HS-5 (cell line): ENCODE measurements around the gene ADAMTSL5.
"Not testable (repeated sequence)": the region's sequence is repeated elsewhere in the genome, so short reads cannot be mapped to it uniquely, and the experiment has no call there.

ENCODE experiments used
- DNase-seq: peaks from one replicate; pipeline ENCODE4 v3.0.0-alpha.2; 2012; ENCODE audit warnings: low read depth

ADAMTSL5 gene, protein sequence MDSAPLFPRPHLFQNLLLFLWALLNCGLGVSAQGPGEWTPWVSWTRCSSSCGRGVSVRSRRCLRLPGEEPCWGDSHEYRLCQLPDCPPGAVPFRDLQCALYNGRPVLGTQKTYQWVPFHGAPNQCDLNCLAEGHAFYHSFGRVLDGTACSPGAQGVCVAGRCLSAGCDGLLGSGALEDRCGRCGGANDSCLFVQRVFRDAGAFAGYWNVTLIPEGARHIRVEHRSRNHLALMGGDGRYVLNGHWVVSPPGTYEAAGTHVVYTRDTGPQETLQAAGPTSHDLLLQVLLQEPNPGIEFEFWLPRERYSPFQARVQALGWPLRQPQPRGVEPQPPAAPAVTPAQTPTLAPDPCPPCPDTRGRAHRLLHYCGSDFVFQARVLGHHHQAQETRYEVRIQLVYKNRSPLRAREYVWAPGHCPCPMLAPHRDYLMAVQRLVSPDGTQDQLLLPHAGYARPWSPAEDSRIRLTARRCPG

GRCh38 chr19:1512671-1513498, at the start of gene ADAMTSL5:
Gene ADAMTSL5, minus strand, starts transcription at chr19:1513019. Its CDS starts 2,076 bp downstream, at chr19:1510943.
- DNase-seq: no peak

- DNase-seq: no peak
Measured at GRCh38 chr19:1561236-1561842, 48.5 kb upstream of the ADAMTSL5 start.

- DNase-seq: no peak
Measured at GRCh38 chr19:1560286-1560882, 47.6 kb upstream of the ADAMTSL5 start.

- no peak for DNase-seq
Measured at GRCh38 chr19:1558552-1558951, 45.7 kb upstream of the ADAMTSL5 start.

- no peak for DNase-seq
Measured at GRCh38 chr19:1556390-1557070, 43.7 kb upstream of the ADAMTSL5 start.

GRCh38 chr19:1555487-1556389, 42.9 kb upstream of the ADAMTSL5 start:
- DNase-seq: no peak

DNA sequence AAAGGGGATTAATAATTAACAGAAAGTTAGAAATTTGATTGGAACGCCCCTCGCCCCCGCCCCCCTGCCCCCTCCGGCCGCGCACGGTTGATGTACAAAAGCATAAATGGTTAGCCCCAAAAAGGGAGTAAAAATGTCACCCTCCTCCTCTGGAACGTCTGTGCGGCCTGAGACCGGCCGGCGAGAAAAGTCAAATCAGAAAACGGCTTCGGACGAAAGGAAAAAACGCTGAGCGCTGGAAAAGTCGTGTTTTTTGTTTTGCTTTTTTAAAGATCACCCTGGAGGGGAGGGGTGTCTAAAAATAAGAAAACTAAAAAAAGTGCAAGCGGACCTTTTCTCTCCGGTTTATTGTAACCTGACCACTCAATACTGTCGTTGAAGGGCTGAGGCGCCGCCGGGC, 42.1 kb upstream of the ADAMTSL5 start:
- no peak for DNase-seq

DNA sequence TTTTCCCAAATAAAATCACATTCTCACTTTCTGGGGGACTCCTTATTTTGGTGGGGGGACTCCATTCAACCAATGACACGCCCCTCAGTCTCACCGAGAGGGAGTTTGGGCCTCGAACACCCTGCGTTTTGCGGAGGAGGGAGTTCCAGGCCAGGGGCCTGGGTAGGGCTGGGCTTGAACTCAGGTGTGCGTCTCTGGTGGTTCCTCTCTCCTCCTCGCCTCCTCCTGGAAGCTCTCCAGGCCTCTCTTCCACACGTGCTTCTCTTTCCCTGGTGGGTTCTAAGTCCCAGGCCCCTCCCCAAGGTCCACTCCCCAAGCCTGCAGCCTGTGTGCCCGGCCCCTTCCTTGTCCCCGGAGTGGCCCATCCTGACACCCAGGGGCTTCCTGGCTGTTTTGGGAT, 40.6 kb upstream of the ADAMTSL5 start:
- DNase-seq: no peak

DNA sequence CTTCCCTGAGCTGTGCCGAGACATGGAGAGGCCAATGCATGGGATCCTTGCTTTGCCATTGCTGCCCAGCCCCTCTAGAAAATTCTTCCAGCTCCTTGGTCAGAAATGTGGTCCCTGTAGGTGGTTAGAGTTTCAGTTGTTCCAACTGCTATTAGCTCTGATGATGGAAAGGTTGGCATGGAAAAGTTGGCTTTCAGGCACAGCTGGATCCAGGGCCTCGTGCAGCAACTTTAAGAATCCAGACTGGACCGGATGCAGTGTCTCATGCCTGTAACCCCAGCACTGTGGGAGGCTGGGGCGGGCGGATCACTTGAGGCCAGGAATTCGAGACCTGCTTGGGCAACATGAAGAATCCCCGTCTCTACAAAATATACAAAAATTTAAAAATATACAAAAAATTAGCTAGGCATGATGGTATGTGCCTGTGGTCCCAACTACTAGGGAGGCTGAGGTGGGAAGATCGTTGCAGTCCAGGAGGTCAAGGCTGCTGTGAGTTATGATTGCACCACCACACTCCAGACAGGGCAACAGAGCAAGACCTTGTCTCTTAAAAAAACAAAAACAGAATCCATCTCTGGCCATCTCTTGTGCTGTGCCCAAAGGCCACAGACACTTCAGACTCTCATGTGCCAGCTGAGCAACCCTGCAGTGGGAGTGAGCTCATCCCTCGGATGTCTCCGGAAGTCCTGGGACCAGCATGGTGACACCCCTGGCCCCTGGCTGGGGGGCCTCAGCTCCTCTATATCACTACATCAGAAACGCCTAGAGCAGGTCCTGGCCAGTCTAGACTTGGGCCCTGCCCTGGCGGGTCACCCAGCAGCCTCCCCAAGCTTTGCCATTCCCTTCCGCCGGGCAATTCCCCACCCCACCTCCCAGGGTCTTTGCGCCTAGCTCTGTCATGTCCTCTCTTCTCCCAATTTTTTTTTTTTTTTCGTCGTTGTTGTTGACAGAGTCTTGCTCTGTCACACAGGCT, 38.5 kb upstream of the ADAMTSL5 start:
- DNase-seq: no peak

- no peak for DNase-seq
Measured at GRCh38 chr19:1549332-1549945, 36.6 kb upstream of the ADAMTSL5 start.

GRCh38 chr19:1540365-1540925, 27.6 kb upstream of the ADAMTSL5 start:
- no peak for DNase-seq

DNA sequence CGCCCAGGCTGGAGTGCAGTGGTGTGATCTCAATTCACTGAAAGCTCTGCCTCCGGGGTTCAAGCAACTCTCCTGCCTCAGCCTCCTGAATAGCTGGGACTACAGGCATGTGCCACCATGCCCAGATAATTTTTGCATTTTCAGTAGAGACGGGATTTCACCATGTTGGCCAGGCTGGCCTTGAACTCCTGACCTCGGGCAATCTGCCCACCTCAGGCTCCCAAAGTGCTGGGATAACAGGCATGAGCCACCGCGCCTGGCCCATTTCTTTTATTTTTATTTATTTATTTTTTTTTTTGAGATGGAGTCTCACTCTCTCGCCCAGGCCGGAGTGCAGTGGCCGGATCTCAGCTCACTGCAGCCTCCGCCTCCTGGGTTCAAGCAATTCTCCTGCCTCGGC, 26.9 kb upstream of the ADAMTSL5 start:
- DNase-seq: not testable (repeated sequence)

GRCh38 chr19:1538978-1539377, 26.2 kb upstream of the ADAMTSL5 start:
- no peak for DNase-seq

GRCh38 chr19:1535699-1536098, 22.9 kb upstream of the ADAMTSL5 start:
- DNase-seq: not testable (repeated sequence)

- DNase-seq: no peak
Measured at GRCh38 chr19:1534972-1535371, 22.2 kb upstream of the ADAMTSL5 start.

- DNase-seq: no peak
Measured at GRCh38 chr19:1533510-1534150, 20.8 kb upstream of the ADAMTSL5 start.

- no peak for DNase-seq
Measured at GRCh38 chr19:1532003-1532402, 19.2 kb upstream of the ADAMTSL5 start.

DNA sequence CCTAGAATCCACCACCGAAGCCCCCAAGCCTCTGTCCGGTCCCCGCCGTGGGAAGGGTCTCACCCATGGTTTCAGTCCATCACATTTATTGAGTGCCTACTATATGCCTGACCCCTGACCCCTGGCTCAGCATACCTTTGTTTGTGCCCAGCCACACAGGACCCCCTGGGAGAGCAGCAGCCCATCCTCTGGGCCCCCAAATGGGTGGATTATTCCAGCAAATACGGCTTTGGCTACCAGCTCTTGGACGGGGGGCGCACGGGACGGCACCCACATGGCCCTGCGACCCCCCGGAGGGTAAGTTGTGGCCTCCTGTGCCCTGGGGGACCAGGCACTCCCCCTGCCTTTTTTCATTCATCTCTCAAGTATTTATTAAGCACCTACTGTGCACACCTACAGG, 18.8 kb upstream of the ADAMTSL5 start:
- DNase-seq: no peak
